Nephron progenitor cell (in vitro differentiated cells): Measurements from ENCODE around the gene KIF18B.

ENCODE experiments used
- DNase-seq: peaks from one replicate; pipeline ENCODE4 v3.0.0; 2021
- H3K27ac Mint-ChIP-seq: 2 replicates; pipeline ENCODE4 v1.8.0; 2021; ENCODE audit warnings: mild to moderate bottlenecking, moderate library complexity, mixed read lengths
- H3K27me3 Mint-ChIP-seq: 2 replicates; pipeline ENCODE4 v1.8.0; 2021; ENCODE audit warnings: mild to moderate bottlenecking, low read depth, mixed read lengths; ENCODE audit not compliant: poor library complexity
- H3K36me3 Mint-ChIP-seq: 2 replicates; pipeline ENCODE4 v1.8.0; 2021; ENCODE audit warnings: low read depth, mixed read lengths
- H3K4me1 Mint-ChIP-seq: 2 replicates; pipeline ENCODE4 v1.8.0; 2021; ENCODE audit warnings: mixed read lengths
- H3K4me3 Mint-ChIP-seq: 2 replicates; pipeline ENCODE4 v1.8.0; 2021; ENCODE audit warnings: mild to moderate bottlenecking, moderate library complexity, mixed read lengths
- H3K9me3 Mint-ChIP-seq: 2 replicates; pipeline ENCODE4 v1.8.0; 2021; ENCODE audit warnings: mild to moderate bottlenecking, moderate library complexity, mixed read lengths
- TF ChIP-seq, protein P1 (sequence below): fragments of 200-600 bp; sonication (generic); IDR thresholded peaks from 2 replicates; pipeline ENCODE4 v1.5.0; 2021; ENCODE audit warnings: antibody characterized with exemption

KIF18B gene

DNA sequence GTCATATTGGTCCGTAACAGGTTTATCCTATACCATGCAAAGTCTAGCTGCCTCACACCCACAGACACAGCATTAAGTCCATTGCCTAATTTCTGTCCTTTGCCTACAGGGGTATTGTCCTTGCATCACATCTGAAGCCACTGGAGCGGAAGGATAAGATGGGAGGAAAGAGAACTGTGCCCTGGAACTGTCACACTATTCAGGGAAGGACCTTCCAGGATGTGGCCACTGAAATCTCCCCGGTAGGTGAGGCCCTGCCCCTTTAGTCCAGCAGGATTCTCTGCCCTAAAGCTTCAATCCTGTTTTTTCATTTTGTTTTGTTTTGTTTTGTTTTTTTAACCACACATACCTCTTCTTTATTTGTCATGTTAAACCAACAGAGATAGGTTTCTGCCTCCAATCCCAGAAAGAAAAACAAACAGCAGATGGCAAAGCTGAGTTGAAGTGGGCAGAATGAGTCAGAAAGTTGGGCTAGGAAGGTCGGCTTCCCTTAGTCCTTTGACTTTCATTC, 46.1 kb downstream of the KIF18B start:
- H3K4me3 Mint-ChIP-seq = no peak overlapping the region
- H3K4me1 Mint-ChIP-seq = peaks cover 38% of the 10 kb centered on the region
- no peak overlapping the region for H3K27ac Mint-ChIP-seq
- TF ChIP-seq, protein P1, sequence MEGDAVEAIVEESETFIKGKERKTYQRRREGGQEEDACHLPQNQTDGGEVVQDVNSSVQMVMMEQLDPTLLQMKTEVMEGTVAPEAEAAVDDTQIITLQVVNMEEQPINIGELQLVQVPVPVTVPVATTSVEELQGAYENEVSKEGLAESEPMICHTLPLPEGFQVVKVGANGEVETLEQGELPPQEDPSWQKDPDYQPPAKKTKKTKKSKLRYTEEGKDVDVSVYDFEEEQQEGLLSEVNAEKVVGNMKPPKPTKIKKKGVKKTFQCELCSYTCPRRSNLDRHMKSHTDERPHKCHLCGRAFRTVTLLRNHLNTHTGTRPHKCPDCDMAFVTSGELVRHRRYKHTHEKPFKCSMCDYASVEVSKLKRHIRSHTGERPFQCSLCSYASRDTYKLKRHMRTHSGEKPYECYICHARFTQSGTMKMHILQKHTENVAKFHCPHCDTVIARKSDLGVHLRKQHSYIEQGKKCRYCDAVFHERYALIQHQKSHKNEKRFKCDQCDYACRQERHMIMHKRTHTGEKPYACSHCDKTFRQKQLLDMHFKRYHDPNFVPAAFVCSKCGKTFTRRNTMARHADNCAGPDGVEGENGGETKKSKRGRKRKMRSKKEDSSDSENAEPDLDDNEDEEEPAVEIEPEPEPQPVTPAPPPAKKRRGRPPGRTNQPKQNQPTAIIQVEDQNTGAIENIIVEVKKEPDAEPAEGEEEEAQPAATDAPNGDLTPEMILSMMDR = no peak
- peaks cover 3% of the 10 kb centered on the region for H3K27me3 Mint-ChIP-seq
- no peak for DNase-seq
- H3K36me3 Mint-ChIP-seq = no peaks in the 10 kb centered on the region
- H3K9me3 Mint-ChIP-seq = no peaks in the 10 kb centered on the region

GRCh38 chr17:44900894-44901293, 46.7 kb downstream of the KIF18B start:
- H3K4me1 Mint-ChIP-seq = peaks cover 33% of the 10 kb centered on the region
- H3K27ac Mint-ChIP-seq = no peak overlapping the region
- H3K9me3 Mint-ChIP-seq = no peaks in the 10 kb centered on the region
- peaks cover 3% of the 10 kb centered on the region for H3K27me3 Mint-ChIP-seq
- no peak overlapping the region for H3K4me3 Mint-ChIP-seq
- TF ChIP-seq, protein P1 = no peak
- no peak for DNase-seq
- H3K36me3 Mint-ChIP-seq = peaks cover 5% of the 10 kb centered on the region

GRCh38 chr17:44899074-44899782, 48.3 kb downstream of the KIF18B start, which contains the start of gene EFTUD2:
Gene EFTUD2, minus strand, starts transcription at chr17:44899445. Its CDS starts 4,924 bp downstream, at chr17:44894521.
- peaks cover 32% of the 10 kb centered on the region for H3K4me1 Mint-ChIP-seq
- H3K9me3 Mint-ChIP-seq = no peaks in the 10 kb centered on the region
- TF ChIP-seq, protein P1 = no peak
- H3K36me3 Mint-ChIP-seq = peaks cover 17% of the 10 kb centered on the region
- peak within 1 kb of the TSS; percentile 90 for H3K4me3 Mint-ChIP-seq
- peak within 1 kb of the TSS; percentile 100 for H3K27ac Mint-ChIP-seq
- DNase-seq = peak; percentile 90
- H3K27me3 Mint-ChIP-seq = peaks cover 3% of the 10 kb centered on the region

DNA sequence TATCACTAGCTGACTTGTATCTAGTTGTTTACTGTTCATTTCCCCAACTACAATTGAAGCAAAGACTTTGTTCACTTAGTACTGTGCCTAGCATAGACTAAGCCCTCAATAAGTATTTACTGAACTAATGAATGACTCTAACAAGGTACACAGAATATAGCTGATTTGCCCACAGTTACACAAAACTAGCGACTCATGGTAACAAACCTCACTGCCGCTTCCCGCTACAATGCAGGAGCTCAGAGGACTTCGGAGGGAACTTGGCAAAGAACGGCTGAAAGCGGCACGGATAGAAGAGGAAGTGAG, 48.9 kb downstream of the KIF18B start:
- no peak for DNase-seq
- Mint-ChIP-seq H3K4me1 (peaks cover 32% of the 10 kb centered on the region), H3K27ac (peak overlapping the region; percentile 100), H3K27me3 (peaks cover 3% of the 10 kb centered on the region), H3K4me3 (peak overlapping the region; percentile 90), H3K36me3 (peaks cover 21% of the 10 kb centered on the region), H3K9me3 (no peaks in the 10 kb centered on the region)
- TF ChIP-seq, protein P1 = no peak

DNA sequence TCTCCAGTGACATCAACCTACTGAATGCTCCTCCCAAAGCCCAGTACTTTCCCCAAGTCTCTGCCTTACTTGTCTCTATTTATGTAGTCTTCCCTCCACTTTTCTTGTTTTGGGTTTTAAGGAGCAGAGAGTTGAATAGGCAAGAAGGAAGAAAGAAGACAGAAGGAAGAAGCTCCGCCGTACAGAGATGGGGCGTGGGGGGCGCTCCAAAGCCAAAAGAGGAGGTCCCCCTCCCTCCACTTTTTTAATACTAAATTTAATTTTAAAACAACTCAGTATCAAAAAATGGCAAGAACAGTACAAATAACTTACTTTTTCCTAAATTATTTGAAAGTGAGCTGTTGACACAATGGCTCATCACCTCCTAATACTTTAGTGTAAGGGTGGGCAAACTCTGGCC, 52.9 kb downstream of the KIF18B start:
- Mint-ChIP-seq H3K36me3 (peaks cover 35% of the 10 kb centered on the region), H3K27ac (no peak overlapping the region), H3K4me1 (peaks cover 13% of the 10 kb centered on the region), H3K4me3 (no peak overlapping the region), H3K27me3 (no peaks in the 10 kb centered on the region), H3K9me3 (no peaks in the 10 kb centered on the region)
- no peak for DNase-seq
- TF ChIP-seq, protein P1 = no peak

- no peaks in the 10 kb centered on the region for H3K4me1 Mint-ChIP-seq
- no peaks in the 10 kb centered on the region for H3K27me3 Mint-ChIP-seq
- H3K36me3 Mint-ChIP-seq = peaks cover 35% of the 10 kb centered on the region
- TF ChIP-seq, protein P1 = no peak
- no peaks in the 10 kb centered on the region for H3K9me3 Mint-ChIP-seq
- DNase-seq = no peak
- no peak overlapping the region for H3K4me3 Mint-ChIP-seq
- H3K27ac Mint-ChIP-seq = no peak overlapping the region
Observed at GRCh38 chr17:44892250-44892649, 55.3 kb downstream of the KIF18B start.
